KMS-11 (cell line): Measurements from ENCODE around the gene FLVCR2.

ENCODE experiments used
- H2AFZ ChIP-seq: fragments of 200-600 bp; sonication (generic); 2 replicates; pipeline ENCODE4 v1.6.1; 2016; ENCODE audit warnings: antibody characterized with exemption, mixed run types, low read depth
- H3K27ac ChIP-seq: fragments of 200-600 bp; sonication (generic); 2 replicates; pipeline ENCODE4 v1.6.1; 2016; ENCODE audit warnings: mild to moderate bottlenecking, mixed run types
- H3K27me3 ChIP-seq: fragments of 200-600 bp; sonication (generic); 2 replicates; pipeline ENCODE4 v1.6.1; 2017; ENCODE audit warnings: mild to moderate bottlenecking, low read depth, mixed run types, moderate library complexity; ENCODE audit not compliant: insufficient read depth
- H3K36me3 ChIP-seq: fragments of 200-600 bp; sonication (generic); 2 replicates; pipeline ENCODE4 v1.6.1; 2017; ENCODE audit warnings: mild to moderate bottlenecking, mixed run types; ENCODE audit not compliant: insufficient read depth
- H3K4me1 ChIP-seq: fragments of 200-600 bp; sonication (generic); 2 replicates; pipeline ENCODE4 v1.6.1; 2016; ENCODE audit warnings: mild to moderate bottlenecking, low read depth, mixed run types; ENCODE audit not compliant: poor library complexity, severe bottlenecking
- H3K4me2 ChIP-seq: fragments of 200-600 bp; sonication (generic); 2 replicates; pipeline ENCODE4 v1.7.0; 2016; ENCODE audit warnings: mild to moderate bottlenecking, mixed run types
- H3K4me3 ChIP-seq: fragments of 200-600 bp; sonication (generic); IDR thresholded peaks from 2 replicates; pipeline ENCODE4 v1.6.1; 2017; ENCODE audit warnings: low read depth, low read length, mixed read lengths; ENCODE audit not compliant: insufficient read depth
- H3K79me2 ChIP-seq: fragments of 200-600 bp; sonication (generic); 2 replicates; pipeline ENCODE4 v1.6.1; 2016; ENCODE audit warnings: low read depth, mixed run types; ENCODE audit not compliant: insufficient read depth
- H3K9ac ChIP-seq: fragments of 200-600 bp; sonication (generic); 2 replicates; pipeline ENCODE4 v1.6.1; 2016; ENCODE audit warnings: mild to moderate bottlenecking, mixed run types
- H4K20me1 ChIP-seq: fragments of 200-600 bp; sonication (generic); 2 replicates; pipeline ENCODE4 v1.6.1; 2016; ENCODE audit warnings: mild to moderate bottlenecking, mixed run types; ENCODE audit not compliant: insufficient read depth
- TF ChIP-seq, protein P1 (sequence below): fragments of 200-600 bp; sonication (generic); conservative IDR thresholded peaks from 2 replicates; pipeline ENCODE4 v1.6.1; 2017; ENCODE audit warnings: low read depth, mild to moderate bottlenecking, antibody characterized with exemption, low read length, moderate library complexity, mixed read lengths

FLVCR2 gene

DNA sequence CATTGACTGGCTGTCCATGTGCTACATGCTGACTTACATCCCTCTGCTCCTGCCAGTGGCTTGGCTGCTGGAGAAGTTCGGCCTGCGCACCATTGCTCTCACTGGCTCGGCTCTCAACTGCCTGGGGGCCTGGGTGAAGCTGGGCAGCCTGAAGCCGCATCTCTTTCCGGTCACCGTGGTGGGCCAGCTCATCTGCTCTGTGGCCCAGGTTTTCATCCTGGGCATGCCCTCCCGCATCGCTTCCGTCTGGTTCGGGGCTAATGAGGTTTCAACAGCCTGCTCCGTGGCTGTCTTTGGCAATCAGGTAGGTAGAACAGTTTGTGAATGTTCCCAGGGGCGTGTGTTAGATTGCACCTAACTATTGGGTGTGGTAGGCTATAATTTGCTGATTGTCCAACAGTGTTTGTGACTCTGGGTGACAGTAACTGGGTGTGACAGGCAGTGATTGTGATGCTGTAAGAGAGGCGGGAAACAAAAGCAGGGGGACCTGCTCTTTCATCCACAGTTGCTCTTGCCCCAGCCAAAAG, 981 bp downstream of the FLVCR2 start:
- Histone ChIP-seq H3K4me3 (no peak overlapping the region), H3K79me2 (no peaks in the 10 kb centered on the region), H3K4me1 (peaks cover 14% of the 10 kb centered on the region), H2AFZ (no peak overlapping the region), H3K27me3 (no peaks in the 10 kb centered on the region), H3K4me2 (no peak overlapping the region; the same call in 1 of the 2 replicates), H3K27ac (no peak overlapping the region), H3K9ac (no peak overlapping the region), H4K20me1 (no peaks in the 10 kb centered on the region), H3K36me3 (no peaks in the 10 kb centered on the region)
- TF ChIP-seq, protein P1, sequence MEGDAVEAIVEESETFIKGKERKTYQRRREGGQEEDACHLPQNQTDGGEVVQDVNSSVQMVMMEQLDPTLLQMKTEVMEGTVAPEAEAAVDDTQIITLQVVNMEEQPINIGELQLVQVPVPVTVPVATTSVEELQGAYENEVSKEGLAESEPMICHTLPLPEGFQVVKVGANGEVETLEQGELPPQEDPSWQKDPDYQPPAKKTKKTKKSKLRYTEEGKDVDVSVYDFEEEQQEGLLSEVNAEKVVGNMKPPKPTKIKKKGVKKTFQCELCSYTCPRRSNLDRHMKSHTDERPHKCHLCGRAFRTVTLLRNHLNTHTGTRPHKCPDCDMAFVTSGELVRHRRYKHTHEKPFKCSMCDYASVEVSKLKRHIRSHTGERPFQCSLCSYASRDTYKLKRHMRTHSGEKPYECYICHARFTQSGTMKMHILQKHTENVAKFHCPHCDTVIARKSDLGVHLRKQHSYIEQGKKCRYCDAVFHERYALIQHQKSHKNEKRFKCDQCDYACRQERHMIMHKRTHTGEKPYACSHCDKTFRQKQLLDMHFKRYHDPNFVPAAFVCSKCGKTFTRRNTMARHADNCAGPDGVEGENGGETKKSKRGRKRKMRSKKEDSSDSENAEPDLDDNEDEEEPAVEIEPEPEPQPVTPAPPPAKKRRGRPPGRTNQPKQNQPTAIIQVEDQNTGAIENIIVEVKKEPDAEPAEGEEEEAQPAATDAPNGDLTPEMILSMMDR, result no peak

DNA sequence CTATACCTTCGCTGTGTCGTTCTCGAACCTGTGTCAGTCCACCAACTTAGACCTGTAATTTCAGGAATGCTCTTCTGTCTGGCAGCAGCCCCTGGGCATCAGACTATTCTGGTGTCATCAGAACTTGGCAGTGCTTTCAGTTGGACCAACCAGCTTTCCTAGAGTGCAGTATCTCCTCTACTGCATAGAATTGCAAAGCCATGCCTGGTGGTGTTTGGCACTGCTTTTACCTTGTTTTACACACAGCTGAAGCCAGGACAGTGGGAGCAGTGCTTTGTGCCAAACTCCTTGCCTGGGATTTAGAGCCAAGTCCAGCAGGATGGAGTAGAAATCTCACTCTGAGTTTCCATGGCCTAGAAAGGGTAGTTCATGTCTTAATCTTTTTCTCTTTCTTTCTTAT, 1.5 kb downstream of the FLVCR2 start:
- H3K4me3 ChIP-seq, result no peak overlapping the region
- no peak overlapping the region for H3K27ac ChIP-seq
- peaks cover 14% of the 10 kb centered on the region for H3K4me1 ChIP-seq
- H3K79me2 ChIP-seq, result no peaks in the 10 kb centered on the region
- H3K36me3 ChIP-seq, result no peaks in the 10 kb centered on the region
- H3K27me3 ChIP-seq, result no peaks in the 10 kb centered on the region
- H4K20me1 ChIP-seq, result no peaks in the 10 kb centered on the region
- TF ChIP-seq, protein P1, result no peak
- no peak overlapping the region for H3K4me2 ChIP-seq
- H2AFZ ChIP-seq, result no peak overlapping the region
- no peak overlapping the region for H3K9ac ChIP-seq

GRCh38 chr14:75587388-75587787, 9.0 kb downstream of the FLVCR2 start:
- TF ChIP-seq, protein P1, result no peak
- no peak overlapping the region for H2AFZ ChIP-seq
- H3K4me2 ChIP-seq, result no peak overlapping the region

GRCh38 chr14:75589931-75590330, 11.5 kb downstream of the FLVCR2 start:
- H3K4me1 ChIP-seq, result no peaks in the 10 kb centered on the region
- H2AFZ ChIP-seq, result no peak overlapping the region
- no peak overlapping the region for H3K4me2 ChIP-seq
- no peaks in the 10 kb centered on the region for H4K20me1 ChIP-seq
- H3K4me3 ChIP-seq, result no peak overlapping the region
- H3K9ac ChIP-seq, result no peak overlapping the region
- no peaks in the 10 kb centered on the region for H3K36me3 ChIP-seq
- H3K79me2 ChIP-seq, result no peaks in the 10 kb centered on the region
- no peaks in the 10 kb centered on the region for H3K27me3 ChIP-seq
- no peak overlapping the region for H3K27ac ChIP-seq
- TF ChIP-seq, protein P1, result no peak

More at GRCh38 chr14:75587388-75587787, 9.0 kb downstream of the FLVCR2 start:
- Histone ChIP-seq H3K4me1 (no peaks in the 10 kb centered on the region), H3K27me3 (no peaks in the 10 kb centered on the region), H4K20me1 (no peaks in the 10 kb centered on the region), H3K27ac (no peak overlapping the region), H3K79me2 (no peaks in the 10 kb centered on the region), H3K4me3 (no peak overlapping the region), H3K9ac (no peak overlapping the region), H3K36me3 (no peaks in the 10 kb centered on the region)
